ENCODE measurements around the gene CPLX3.

Gene CPLX3

GRCh38 chr15:74837482-74838136 is 11.2 kb downstream of the CPLX3 start:
- TF ChIP-seq TSHZ2 (CRISPR knock-in tag; IDR thresholded peaks at IDR 0.05) (no peak), ZFP3 (CRISPR knock-in tag; IDR thresholded peaks at IDR 0.05) (no peak), ZNF8 (CRISPR knock-in tag; IDR thresholded peaks at IDR 0.05) (no peak), ISL1 (CRISPR knock-in tag; IDR thresholded peaks at IDR 0.05) (no peak), ZC3H10 (CRISPR knock-in tag; IDR thresholded peaks at IDR 0.05) (no peak), CSDC2 (CRISPR knock-in tag; IDR thresholded peaks at IDR 0.05) (no peak), TOX (CRISPR knock-in tag; IDR thresholded peaks at IDR 0.05; ENCODE audit: borderline replicate concordance) (no peak), CSRNP3 (CRISPR knock-in tag; IDR thresholded peaks at IDR 0.05) (no peak), RARB (CRISPR knock-in tag; IDR thresholded peaks at IDR 0.05) (no peak), GLIS3 (CRISPR knock-in tag; IDR thresholded peaks at IDR 0.05) (no peak), ZFP30 (CRISPR knock-in tag; IDR thresholded peaks at IDR 0.05) (no peak), ESRRG (CRISPR knock-in tag; IDR thresholded peaks at IDR 0.05) (no peak), TCF4 (CRISPR knock-in tag; IDR thresholded peaks at IDR 0.05; ENCODE audit: borderline replicate concordance) (no peak)

GRCh38 chr15:74838137-74838516 is 11.7 kb downstream of the CPLX3 start:
- ATAC-seq: no peak
- no peak for TF ChIP-seq ZC3H10 (CRISPR knock-in tag; IDR thresholded peaks at IDR 0.05)
- TF ChIP-seq ZNF565 (CRISPR knock-in tag; conservative IDR thresholded peaks at IDR 0.05; ENCODE audit: low read depth): no peak
- TF ChIP-seq POU6F1 (CRISPR knock-in tag; IDR thresholded peaks at IDR 0.05; ENCODE audit: borderline replicate concordance, low read depth): no peak
- no peak for TF ChIP-seq GLIS3 (CRISPR knock-in tag; IDR thresholded peaks at IDR 0.05)
- TF ChIP-seq CSRNP3 (CRISPR knock-in tag; IDR thresholded peaks at IDR 0.05): no peak

More at GRCh38 chr15:74837482-74838136, 11.2 kb downstream of the CPLX3 start:
- no peak for ATAC-seq

- ATAC-seq: no peak
- TF ChIP-seq TOX (CRISPR knock-in tag; IDR thresholded peaks at IDR 0.05; ENCODE audit: borderline replicate concordance) (no peak), ISL1 (CRISPR knock-in tag; IDR thresholded peaks at IDR 0.05) (no peak), POU6F1 (CRISPR knock-in tag; IDR thresholded peaks at IDR 0.05; ENCODE audit: borderline replicate concordance, low read depth) (no peak), ZNF70 (CRISPR knock-in tag; IDR thresholded peaks at IDR 0.05) (no peak), TCF4 (CRISPR knock-in tag; IDR thresholded peaks at IDR 0.05; ENCODE audit: borderline replicate concordance) (no peak), PPARA (CRISPR knock-in tag; IDR thresholded peaks at IDR 0.05; ENCODE audit: borderline replicate concordance) (no peak), TSHZ2 (CRISPR knock-in tag; IDR thresholded peaks at IDR 0.05) (no peak), SNAI2 (CRISPR knock-in tag; IDR thresholded peaks at IDR 0.05) (no peak), ZFP30 (CRISPR knock-in tag; IDR thresholded peaks at IDR 0.05) (no peak), GLIS3 (CRISPR knock-in tag; IDR thresholded peaks at IDR 0.05) (no peak), BACH2 (CRISPR knock-in tag; IDR thresholded peaks at IDR 0.05; ENCODE audit: borderline replicate concordance) (no peak), CSRNP3 (CRISPR knock-in tag; IDR thresholded peaks at IDR 0.05) (no peak), ARNTL (CRISPR knock-in tag; IDR thresholded peaks at IDR 0.05; ENCODE audit: borderline replicate concordance, low read depth) (no peak)
Measured at GRCh38 chr15:74838746-74839525, 12.5 kb downstream of the CPLX3 start.
